Stimulated activated CD8-positive, alpha-beta memory T cell treated with anti-CD3 and anti-CD28 coated beads, Interleukin-7, amount 100 ng/mL, for 1 hour (primary cell): ENCODE results near the gene GHR.
"Not testable (repeated sequence)": the region's sequence is repeated elsewhere in the genome, so short reads cannot be mapped to it uniquely, and the experiment has no call there.

Experiments
- DNase-seq, 2 donors: peaks; one replicate each; pipeline ENCODE4 v3.0.0-alpha.2; 2020; ENCODE audit warnings: low read depth in 2 of 2

The GHR gene

DNA sequence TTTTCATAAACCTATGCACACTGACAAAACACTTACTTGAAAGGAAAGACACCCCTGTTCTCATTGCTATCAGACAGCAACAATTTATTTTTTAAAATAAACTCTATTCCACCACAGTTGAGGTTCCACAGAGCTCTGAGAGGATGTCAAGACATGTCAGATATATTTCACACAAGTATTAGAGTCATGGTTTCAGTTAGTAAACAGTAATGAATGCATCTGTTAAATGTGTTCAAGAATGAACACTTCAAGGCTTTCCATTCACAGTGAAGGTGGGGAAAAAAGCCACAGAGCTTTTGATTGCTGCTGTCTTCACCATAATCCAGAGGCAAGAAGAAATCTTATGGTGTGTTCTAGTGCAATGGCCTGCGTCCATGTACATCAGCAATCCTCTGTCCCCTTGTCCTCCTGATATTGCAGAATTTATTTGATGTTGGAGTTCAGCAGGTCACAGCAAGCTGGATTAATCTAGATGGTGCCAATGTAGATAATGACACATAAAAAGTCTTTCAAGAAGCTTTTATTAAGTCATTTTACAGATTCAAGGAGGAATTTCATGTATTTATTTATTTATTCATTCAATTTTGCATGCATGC lies 146.8 kb downstream of the GHR start:
- no peak for DNase-seq

DNA sequence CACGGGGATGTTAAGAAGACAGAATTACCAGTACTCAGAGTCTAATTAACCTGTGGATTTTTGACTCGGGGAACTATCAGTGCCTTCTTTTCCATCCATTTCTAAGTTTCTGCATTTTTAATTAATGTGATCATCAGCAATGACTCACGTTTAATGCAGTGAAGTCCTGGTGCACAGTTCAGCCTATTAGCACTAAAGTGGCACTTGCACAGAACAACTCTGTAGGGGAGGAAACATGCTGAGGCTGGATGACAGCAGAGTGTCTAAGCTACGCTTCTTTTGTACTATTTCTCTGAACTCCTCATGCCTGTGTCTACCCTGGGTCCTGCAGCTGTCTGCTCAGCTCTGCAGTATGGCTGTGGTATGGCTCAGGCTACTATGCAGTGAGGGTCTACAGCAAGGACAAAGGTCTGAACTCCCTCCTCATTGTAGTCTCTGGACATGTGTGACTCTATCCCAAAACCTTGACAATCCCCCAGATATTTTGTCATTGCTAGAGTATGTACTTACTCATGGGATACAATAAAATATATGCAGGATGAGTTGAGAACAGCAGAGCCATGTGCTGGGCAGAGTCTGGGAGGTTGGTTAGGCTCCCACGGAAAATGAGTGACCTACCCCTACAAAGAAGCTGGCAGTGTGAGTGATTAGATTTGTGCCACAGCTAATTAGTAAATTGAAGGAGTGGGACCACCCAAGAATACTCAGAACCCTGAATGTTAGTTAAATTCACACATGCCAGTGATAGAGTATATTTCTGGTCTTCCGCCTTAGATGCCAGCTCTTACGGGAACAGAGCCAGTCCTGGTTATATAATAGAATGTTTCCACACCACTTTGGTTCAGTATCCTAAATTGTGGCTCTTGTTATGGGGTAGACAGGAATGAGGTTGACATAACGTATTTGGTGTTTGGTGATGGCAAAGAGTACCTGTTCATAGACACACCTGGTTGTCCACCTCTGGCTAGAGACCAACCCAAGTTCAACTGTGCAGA lies 148.0 kb downstream of the GHR start:
- no peak for DNase-seq

DNA sequence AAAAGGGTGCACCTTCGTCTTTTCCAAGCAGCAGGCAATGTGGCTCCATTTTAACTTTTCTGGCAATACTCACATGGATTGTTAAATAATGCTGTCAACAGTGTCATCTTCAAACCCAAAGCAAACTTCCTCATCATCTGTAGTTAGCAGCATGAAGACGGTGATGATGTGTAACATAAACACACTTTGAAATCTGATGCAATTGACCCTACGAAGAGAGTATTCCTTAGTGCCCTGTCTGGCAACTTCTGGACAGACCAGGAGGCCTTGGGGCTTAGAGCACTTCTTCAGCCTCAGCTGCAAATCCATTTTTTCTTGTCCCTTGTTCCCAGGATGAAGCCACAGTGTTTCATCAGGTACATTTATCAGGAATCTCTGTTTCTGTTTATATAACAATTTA lies 149.1 kb downstream of the GHR start:
- no peak for DNase-seq

DNA sequence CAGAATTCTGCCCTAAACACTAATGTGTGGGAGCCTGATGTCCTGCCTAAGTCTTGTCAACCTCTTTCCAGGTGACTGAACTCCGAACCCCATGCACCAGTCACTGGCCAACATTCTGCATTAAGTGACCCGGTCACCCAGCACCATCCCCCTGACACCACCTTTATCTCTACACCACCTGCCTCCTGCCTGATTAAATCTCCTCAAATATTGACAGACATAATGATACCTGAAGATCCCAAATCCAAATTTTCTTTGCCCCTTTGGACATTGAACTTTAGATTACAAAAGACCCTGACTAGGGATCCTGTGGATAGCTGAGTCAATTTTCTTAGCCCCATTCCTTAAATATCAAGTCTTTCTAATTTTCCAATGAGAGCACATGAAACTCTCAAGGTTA lies 150.1 kb downstream of the GHR start:
- DNase-seq, result no peak

DNA sequence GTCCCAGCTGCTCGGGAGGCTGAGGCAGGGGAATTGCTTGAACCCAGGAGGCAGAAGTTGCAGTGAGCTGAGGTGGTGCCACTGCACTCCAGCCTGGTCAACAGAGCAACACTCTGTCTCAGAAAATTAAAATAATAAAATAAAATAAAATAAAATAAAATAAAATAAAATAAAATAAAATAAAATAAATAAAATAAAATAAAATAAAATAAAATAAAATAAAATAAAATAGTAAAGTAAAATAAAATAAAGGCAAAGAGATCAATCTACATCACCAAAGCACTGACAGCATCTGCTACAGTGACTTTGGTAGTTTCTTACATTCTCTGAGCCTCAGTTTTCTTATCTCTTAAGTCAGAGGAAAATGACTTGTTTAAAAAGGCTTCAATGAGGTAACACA lies 152.7 kb downstream of the GHR start:
- not testable (repeated sequence) for DNase-seq

DNA sequence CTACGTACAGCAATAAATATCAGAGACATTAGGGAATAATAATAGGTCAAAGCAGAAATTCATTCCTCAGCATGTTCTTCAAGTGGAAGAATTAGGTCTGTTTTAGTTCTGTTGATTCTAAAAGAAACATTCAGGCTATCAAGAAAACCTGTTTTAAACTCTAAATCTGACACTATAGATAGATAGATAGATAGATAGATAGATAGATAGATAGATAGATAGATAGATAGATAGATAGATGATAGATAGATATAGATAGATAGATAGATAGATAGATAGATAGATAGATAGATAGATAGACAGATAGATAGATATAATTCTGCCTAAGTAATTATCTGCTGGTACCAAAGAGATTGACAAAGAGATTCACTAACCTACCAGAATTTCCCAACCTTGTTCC lies 155.7 kb downstream of the GHR start:
- not testable (repeated sequence) for DNase-seq

DNA sequence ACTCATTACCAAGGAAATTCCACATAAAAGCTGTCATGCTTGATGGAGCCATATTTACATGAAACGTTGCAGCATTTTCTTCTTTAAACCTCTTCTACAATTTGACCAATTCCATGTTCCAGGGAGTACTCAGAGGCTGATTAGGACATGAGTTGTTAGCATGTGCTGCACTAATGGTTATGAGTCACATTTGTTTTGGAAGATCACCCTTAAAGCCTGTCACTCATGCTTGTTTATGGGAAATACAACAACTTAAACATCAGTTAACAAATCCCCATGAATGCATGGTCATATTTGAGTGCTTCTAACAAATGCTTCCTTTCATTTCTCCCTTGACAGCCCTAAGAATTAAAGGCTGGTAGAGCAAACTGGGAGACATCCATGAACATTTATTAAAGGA lies 156.1 kb downstream of the GHR start:
- no peak for DNase-seq

DNA sequence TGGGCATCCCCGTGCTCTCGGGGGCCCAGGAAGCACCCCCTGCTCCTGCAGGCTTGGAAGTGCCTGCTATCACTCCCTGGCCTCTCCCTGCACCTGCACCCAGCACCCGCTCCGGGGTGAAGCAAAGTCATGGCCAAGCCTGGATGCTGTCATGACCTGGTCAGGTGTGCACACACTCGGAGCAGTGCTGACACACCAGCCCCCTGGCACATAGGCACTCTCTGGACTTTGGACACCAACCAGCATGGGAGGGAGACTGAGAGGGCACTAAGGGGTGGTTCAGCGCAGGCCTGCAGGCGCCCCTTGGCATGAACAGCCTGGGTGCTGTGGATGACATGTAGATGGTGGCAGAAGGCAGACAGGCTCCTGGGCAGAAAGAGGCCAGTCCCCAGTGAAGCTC lies 158.6 kb downstream of the GHR start:
- DNase-seq, result no peak

DNA sequence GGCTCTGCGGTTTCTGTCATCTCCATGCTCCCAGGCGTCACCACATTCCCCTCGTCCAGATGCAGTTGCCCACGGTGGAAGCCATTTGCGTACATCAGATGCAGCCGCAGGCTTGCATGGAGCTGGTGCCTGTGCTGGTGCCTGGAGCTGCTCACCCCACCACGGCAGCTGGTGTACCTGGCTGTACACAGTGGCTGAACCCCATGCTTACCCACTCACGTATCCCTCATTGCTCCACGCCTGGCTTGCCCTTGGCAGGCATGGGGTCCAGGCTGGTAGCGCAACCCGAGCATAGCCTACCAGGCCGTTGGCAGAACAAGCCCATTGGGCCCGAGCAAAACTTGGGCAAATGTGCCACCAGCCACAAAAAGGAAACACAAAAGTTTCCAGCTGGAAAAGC lies 159.5 kb downstream of the GHR start:
- DNase-seq, result no peak

DNA sequence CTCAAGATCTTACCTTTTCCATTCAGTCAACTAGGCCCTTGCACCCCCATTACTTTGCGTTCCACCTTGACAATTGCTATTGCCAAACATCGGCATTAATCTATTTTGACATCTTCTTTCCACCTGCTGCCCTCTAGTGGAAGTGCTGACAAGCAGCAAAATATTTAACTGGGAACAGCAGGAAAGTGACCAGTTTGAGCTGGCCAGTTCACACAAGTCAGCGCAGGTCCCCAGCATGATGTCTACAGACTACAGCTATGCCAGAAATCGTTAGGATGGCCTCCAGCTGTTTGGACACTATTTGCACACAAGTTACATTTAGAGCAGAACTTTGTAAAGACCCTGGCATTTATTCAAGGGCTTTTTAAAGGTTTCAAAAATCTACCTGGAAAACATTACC lies 160.1 kb downstream of the GHR start:
- DNase-seq, result no peak

DNA sequence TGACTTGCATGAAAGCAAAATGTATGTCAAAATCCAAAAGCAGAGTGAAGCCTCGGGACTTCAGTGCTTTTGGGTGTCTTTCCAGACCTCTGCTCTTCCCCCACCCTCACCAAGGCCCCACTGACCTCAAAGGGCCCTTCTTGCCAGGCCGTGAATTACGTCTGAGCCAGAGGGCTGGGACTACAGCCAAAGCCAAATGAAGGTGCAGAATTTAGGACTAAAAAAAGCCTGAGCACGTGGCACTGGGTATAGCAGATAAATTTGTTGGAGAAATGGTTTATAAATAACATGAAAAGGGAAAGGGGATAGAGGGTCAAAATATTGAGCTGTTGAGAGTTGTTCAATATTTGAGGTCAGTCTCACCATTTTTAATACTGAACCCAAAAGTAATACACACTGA lies 163.4 kb downstream of the GHR start:
- DNase-seq, result no peak

DNA sequence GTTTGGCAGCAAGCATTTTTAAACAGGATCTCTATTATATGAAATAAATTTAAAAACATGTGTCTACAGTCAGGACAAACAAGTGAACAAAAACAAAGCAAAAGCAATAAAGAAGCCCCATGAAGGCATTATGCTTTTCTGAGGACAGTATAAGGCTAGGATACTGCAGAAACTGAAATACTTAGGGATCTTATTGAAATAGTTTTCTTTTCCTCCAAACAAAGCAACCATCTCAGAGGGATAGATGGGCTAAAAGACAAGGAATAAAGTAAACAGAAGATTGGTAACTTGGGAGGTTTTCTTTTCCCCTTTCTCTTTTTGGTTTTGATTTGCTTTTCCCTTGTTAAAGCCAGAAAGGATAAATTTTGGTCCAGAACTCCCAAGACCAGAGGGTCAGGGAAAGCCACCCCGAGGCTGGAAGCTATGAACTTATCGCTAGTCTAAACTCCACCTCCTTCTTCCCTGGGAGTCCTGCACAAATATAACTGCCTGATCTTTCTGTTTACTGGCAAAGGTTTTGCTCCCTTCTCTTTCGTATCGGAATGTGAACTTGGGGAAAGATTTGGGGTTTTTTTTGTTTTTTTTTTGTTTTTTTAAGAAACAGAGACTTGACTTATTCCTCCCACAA lies 164.0 kb downstream of the GHR start:
- DNase-seq, result no peak

DNA sequence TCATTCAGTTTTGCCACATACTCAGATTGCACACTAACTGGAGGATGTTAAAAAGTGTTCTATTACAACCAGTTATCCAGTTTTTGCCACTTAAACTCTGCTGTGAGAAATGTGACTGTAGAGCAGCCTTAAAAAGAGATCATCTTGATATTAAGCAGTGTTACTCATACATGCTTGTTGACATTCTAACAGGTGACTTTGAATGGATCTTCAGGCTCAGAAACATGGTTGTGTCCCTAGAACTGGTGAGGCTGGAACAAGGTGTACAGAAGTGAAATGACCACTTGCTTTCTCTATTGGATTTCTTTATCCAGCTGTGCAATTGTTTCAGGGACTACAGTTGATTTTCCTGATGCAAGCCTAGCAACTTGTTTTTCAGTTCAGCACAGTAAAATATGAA lies 167.3 kb downstream of the GHR start:
- no peak for DNase-seq

DNA sequence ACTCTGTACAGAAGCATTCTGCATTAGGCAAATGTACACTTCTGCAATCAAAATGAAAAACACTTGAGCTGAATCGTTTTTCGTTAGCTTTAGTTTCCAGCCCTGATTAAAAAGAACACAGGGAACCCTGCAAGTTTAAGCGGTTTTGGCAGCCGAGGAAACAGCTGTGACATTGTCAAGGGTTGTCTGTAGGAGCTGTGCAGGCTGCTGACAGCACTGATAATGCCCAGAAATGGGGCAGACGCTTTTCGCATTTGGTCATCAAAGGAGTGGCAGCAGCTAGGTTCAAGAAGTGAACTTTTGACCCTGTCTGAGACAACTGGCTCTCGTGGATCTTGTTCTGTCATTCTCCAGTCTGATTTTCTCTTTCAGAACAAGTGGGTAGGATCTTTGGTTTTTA lies 167.8 kb downstream of the GHR start:
- DNase-seq, result no peak

DNA sequence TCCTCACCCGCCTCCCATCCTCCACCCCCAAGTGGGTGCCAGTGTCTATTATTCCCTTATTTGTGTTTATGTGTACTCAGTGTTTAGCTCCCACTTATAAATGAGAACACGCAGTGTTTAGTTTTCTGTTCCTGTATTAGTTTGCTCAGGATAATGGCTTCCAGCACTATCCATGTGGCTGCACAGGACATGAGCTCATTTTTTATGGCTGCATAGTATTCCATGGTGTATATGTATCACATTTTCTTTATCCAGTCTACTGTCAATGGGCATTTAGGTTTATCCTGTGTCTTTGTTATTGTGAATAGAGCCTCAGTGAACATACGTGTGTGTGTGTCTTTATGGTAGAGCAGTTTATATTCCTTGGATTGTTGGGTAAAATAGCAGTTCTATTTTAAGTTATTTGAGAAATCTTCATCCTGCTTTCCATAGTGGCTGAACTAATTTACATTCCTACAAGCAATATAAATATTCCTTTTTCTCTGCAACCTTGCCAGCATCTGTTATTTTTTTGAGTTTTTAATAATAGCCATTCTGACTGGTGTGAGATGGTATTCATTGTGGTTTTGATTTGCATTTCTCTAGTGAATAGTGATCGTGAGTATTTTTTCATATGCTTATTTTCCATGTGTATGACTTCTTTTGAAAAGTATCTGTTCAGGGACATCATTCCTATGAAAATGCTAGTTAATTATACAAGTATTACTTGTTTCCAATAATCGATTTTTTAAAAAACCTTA lies 169.3 kb downstream of the GHR start:
- DNase-seq, result no peak

DNA sequence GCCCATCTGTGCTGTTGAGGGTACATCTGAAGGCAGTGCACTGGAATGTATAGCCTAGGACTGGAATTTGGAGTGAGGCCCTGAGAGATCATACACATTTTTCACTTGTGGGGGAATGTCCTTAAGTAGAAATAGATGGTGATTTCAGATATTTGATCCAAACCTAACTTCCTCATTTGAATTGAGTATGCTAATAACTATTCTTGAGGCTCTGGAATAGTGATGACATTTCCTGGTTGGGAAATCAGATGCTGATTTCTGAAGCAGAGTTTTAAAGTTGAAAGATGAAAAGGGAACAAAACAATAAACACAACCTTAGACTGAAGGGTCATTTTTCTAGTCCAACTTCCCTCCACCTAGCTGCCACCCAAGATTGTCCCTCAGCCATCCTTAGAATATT lies 170.4 kb downstream of the GHR start:
- DNase-seq, result no peak

DNA sequence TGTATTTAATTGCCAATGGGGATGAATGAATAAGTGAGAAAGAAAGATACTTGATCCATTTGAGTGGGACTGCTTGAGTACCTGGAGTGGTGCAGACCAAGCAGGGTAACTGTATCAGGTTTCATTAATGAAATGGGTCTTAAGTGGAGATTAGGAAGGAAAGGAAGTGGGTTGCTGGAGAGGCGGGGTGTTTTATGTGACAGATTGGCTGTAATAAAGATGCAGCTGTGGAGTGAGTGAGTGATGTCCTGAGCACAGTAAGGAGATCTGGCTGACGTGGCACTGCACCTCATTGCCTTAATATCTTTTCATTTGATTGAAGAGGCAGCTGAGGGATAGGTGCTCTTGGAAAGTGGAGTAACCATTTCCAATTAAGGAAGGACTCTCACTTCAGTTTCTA lies 172.4 kb downstream of the GHR start:
- DNase-seq, result no peak

DNA sequence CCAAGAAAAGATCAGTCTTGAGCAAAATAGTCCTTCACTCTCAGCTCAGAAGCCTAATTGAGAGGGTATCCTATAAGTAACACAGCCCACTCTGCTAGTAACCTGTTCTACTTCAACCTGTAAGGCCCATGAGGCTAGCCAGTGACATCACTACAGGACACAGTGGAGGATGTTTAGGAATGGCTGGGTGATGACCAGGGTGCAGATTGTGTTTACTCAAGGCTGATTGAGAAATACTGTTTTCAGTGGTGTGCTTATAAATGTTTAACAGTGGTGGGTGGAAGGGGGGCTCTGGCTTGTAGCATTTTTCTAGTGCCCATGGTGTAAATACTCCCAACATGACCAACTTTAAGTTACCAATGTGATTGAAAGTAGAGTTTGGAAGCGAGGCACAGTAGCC lies 173.6 kb downstream of the GHR start:
- no peak for DNase-seq

DNA sequence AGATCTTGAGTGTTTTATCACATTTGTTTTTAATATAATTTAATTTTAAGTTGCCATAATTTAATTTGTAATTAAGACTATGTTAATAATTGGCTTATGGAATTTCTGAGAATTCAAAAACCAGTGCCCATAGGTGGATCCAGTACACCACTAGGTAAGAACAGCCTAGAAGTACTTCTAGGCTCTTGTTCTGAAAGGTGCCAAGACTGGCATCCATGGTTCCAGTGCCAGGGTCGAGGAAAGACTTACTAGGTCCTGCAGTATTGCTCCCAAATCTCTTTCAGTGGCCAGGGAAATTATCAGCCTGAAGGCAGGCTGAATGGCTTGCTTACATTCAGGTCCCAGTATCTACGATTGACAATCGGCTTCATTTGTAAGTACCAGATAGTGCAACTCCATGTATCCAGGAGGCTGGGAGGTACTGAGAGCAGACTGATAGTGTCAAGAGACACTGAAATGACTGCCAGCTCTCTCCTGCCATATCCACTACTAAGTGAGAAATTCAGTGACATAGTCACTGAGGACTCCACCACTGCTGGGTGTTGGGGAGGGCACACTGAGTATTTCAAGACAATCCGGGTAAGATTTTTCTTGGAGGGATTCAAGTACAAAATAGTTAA lies 174.2 kb downstream of the GHR start:
- DNase-seq, result no peak

DNA sequence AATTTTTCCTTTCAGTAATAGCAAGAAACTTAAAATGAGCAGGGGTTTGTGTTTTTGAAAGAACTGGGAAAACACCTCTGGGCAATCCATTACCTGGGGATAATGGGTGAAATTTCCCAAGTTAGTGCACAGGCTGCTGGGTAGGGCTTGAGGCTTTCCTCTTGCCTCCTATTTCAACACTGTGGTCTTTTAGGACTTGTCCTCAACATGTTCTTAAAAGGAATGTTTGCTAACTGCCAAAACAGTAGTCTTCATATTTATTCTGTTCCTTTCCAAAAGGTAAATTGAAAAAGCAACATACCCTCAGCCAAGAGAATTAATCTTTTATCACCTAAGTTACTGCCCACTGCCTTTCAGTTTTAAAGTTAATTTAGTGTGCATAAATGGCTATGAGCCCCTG lies 175.1 kb downstream of the GHR start:
- no peak for DNase-seq

DNA sequence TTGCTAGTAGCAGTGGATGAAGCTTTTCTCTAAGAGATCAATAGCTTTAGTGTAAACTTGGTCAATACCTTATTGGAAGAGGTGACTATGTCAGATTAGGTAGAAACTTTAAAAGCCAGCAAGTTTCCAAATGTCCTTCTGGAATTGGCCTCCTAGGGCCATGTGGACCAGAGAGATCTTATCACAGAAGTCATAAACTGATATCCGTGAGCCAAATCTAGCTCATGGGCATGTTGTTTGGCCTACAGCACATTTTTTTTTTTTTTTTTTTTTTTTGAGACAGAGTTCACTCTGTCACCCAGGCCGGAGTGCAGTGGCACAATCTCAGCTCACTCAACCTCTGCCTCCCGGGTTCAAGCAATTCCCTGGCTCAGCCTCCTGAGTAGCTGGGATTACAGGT lies 175.9 kb downstream of the GHR start:
- no peak for DNase-seq

DNA sequence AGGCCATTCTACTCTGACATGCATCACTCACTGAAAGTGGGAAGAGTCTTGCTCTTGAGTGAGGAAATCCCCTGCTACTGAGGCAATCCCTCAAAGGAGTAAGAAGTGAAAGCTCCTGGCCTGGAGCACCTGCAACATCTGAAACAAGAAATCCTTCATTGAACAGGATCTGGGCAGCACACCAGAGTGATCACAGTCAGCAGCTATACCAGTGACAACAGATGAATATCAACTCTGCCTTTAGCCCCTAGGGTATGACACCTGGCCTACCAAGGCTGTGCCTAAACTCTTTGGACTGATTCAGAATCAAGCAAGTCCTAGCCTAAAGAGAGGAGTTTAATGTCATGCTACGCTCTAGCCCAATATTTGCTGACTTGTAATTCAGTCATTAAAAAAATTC lies 177.2 kb downstream of the GHR start:
- no peak for DNase-seq
